K562 (cell line): ENCODE measurements around the gene DSCAM. TPM values are rescaled to one million over a fixed set of nuclear protein-coding genes. Genes with fewer than 3 reads are reported as not detected.

ENCODE experiments used
- ELK3 ChIP-seq: fragments of 450-650 bp; formaldehyde crosslinking; IDR thresholded peaks from 2 replicates; pipeline ENCODE4 v1.4.0; 2020; ENCODE audit warnings: mild to moderate bottlenecking
- MGA ChIP-seq: fragments of 450-650 bp; IDR thresholded peaks from 2 replicates; pipeline ENCODE4 v1.6.1; 2016; ENCODE audit warnings: mild to moderate bottlenecking, moderate library complexity
- NCOA6 ChIP-seq: fragments of 450-650 bp; IDR thresholded peaks from 2 replicates; pipeline ENCODE4 v1.6.1; 2017; ENCODE audit warnings: mild to moderate bottlenecking
- polyA plus RNA-seq, 8 experiments: library from polyadenylated mRNA; depleted of rRNA in 4 of 8; stranded (reverse) in 5 of 8; unstranded in 3 of 8; fragments of >200 nt; fragmentation: Nextera tagmentation in 2 of 8; fragmentation: Illumina TruSeq in 1 of 8; extraction: Ambion mirVana in 2 of 8; extraction: Trizol in 1 of 8; gene quantifications; 2 replicates each; pipeline versions ENCODE4 v1.2.1 to v1.2.3, GENCODE V29; 2011 to 2014; ENCODE audit warnings: inconsistent platforms in 1 of 8, missing spikeins in 1 of 8
- total RNA-seq, 7 experiments: library from RNA; depleted of rRNA in 6 of 7; stranded (reverse); fragments of >200 nt in 6 of 7; fragmentation: Illumina TruSeq in 2 of 7; extraction: Trizol in 2 of 7; gene quantifications; 2 replicates each; pipeline versions ENCODE4 v1.2.1 to v1.2.3, GENCODE V29; 2011 to 2021; ENCODE audit warnings: low replicate concordance in 1 of 7

Gene DSCAM
- total and polyA plus RNA-seq, 9 of the 15 experiments (the other 6 are each of a cell fraction or from before 2014, with no cell fraction given), result not detected

GRCh38 chr21:40667967-40668366 is 179.0 kb downstream of the DSCAM start (continued):
- TF ChIP-seq MGA (no peak), ELK3 (CRISPR knock-in tag) (no peak), NCOA6 (no peak)
